GM19239 (cell line): ENCODE measurements around the gene AKT1.
"Not testable (repeated sequence)": the region's sequence is repeated elsewhere in the genome, so short reads cannot be mapped to it uniquely, and the experiment has no call there.

Source experiments
- DNase-seq: peaks from one replicate; pipeline ENCODE4 v3.0.0; 2011; ENCODE audit warnings: low spot score; ENCODE audit not compliant: insufficient read length
- FAIRE-seq: peaks from 2 replicates; lab custom pipeline; 2011; peaks lifted over from hg19 to GRCh38; lab: Jason Lieb, UNC

AKT1 gene

GRCh38 chr14:104758981-104759969 is 36.3 kb downstream of the AKT1 start:
- FAIRE-seq (no peak), DNase-seq (no peak)

- no peak for FAIRE-seq
These were observed 37.7 kb downstream of the AKT1 start for GRCh38 chr14:104757681-104758392.

GRCh38 chr14:104757238-104757585 is 38.3 kb downstream of the AKT1 start:
- DNase-seq: no peak
- FAIRE-seq: no peak

More at GRCh38 chr14:104757681-104758392, 37.7 kb downstream of the AKT1 start:
- DNase-seq: no peak

GRCh38 chr14:104756477-104757237 is 38.9 kb downstream of the AKT1 start:
- no peak for DNase-seq
- no peak for FAIRE-seq

- FAIRE-seq: no peak
- no peak for DNase-seq
These were observed 39.9 kb downstream of the AKT1 start for GRCh38 chr14:104755621-104756020.

- no peak for FAIRE-seq
- DNase-seq: no peak
These were observed 41.2 kb downstream of the AKT1 start for GRCh38 chr14:104754213-104754851.

- no peak for DNase-seq
- FAIRE-seq: no peak
These were observed 41.9 kb downstream of the AKT1 start for GRCh38 chr14:104753528-104754212.

- no peak for FAIRE-seq
- peak; percentile 99 for DNase-seq
These were observed 42.6 kb downstream of the AKT1 start, which contains the start of gene SIVA1 for GRCh38 chr14:104752735-104753527. SIVA1 (plus strand) TSS chr14:104753147; CDS start chr14:104753202, 55 bp downstream.

- FAIRE-seq (peak; percentile 98), DNase-seq (peak; percentile 99)
These were observed 43.2 kb downstream of the AKT1 start for GRCh38 chr14:104752423-104752734.

- no peak for DNase-seq
These were observed 43.8 kb downstream of the AKT1 start for GRCh38 chr14:104751539-104752422.

GRCh38 chr14:104750753-104751057 is 44.8 kb downstream of the AKT1 start:
- FAIRE-seq, DNase-seq: not testable (repeated sequence)

More at GRCh38 chr14:104751539-104752422, 43.8 kb downstream of the AKT1 start:
- no peak for FAIRE-seq

- FAIRE-seq (no peak), DNase-seq (no peak)
These were observed 45.3 kb downstream of the AKT1 start for GRCh38 chr14:104750056-104750752.

- FAIRE-seq (no peak), DNase-seq (no peak)
These were observed 46.4 kb downstream of the AKT1 start for GRCh38 chr14:104749111-104749649.

GRCh38 chr14:104747876-104748275 is 47.7 kb downstream of the AKT1 start:
- no peak for DNase-seq
- FAIRE-seq: no peak

GRCh38 chr14:104746934-104747481 is 48.5 kb downstream of the AKT1 start:
- FAIRE-seq (no peak), DNase-seq (no peak)

GRCh38 chr14:104746071-104746545 is 49.4 kb downstream of the AKT1 start:
- no peak for FAIRE-seq
- no peak for DNase-seq

GRCh38 chr14:104745431-104745830 is 50.1 kb downstream of the AKT1 start:
- DNase-seq (no peak), FAIRE-seq (no peak)
